Adrenal gland (tissue), 12 donors: Measurements from ENCODE around the gene CYBA. TPM values are rescaled to one million over a fixed set of nuclear protein-coding genes. Genes with fewer than 3 reads are reported as not detected.

Experiments used
- DNase-seq, 7 donors: peaks; one replicate each; pipeline ENCODE4 v3.0.0-alpha.2; 2019 to 2020
- H3K27ac ChIP-seq, 5 donors: fragments of 200-600 bp; sonication (generic) in 4 of 5; 1 replicate in 3 of 5; 2 replicates in 2 of 5; pipeline versions ENCODE4 v1.5.1 to v1.8.0; 2016 to 2020; ENCODE audit warnings: mild to moderate bottlenecking in 1 of 5
- H3K27me3 ChIP-seq: fragments of 200-600 bp; 2 replicates; pipeline ENCODE4 v1.8.0; 2021
- H3K36me3 ChIP-seq, 2 donors: fragments of 200-600 bp; replicated peaks in 1 of 2; 1 replicate in 1 of 2; 2 replicates in 1 of 2; pipeline versions ENCODE4 v1.5.1 to v1.8.0; 2018 to 2022
- H3K4me1 ChIP-seq, 2 donors: fragments of 200-600 bp; replicated peaks in 1 of 2; 1 replicate in 1 of 2; 2 replicates in 1 of 2; pipeline versions ENCODE4 v1.5.1 to v1.8.0; 2018 to 2021
- H3K4me3 ChIP-seq, 4 donors: fragments of 200-600 bp; sonication (generic) in 3 of 4; one replicate each; pipeline ENCODE4 v1.5.1; 2016 to 2018
- H3K9me3 ChIP-seq, 3 donors: fragments of 200-600 bp; sonication (generic) in 1 of 3; replicated peaks in 1 of 3; 1 replicate in 2 of 3; 2 replicates in 1 of 3; pipeline versions ENCODE4 v1.5.1 to v1.8.0; 2016 to 2021
- CTCF ChIP-seq, 6 experiments: fragments of 450-650 bp in 4 of 6; fragments of 200-600 bp in 2 of 6; sonication (generic) in 1 of 6; IDR thresholded peaks; 1 replicate in 5 of 6; 2 replicates in 1 of 6; pipeline versions ENCODE4 v1.5.1 to v1.8.0; 2016 to 2021; ENCODE audit warnings: antibody characterized with exemption in 6 of 6, mild to moderate bottlenecking in 2 of 6, moderate library complexity in 1 of 6
- POLR2A ChIP-seq, 2 donors: fragments of 450-650 bp; IDR thresholded peaks; one replicate each; pipeline ENCODE4 v1.6.1; 2017; ENCODE audit warnings: antibody characterized with exemption in 2 of 2, mild to moderate bottlenecking in 2 of 2, moderate library complexity in 1 of 2
- WGBS, 4 donors: extraction: QIAGEN DNeasy Blood & Tissue Kit in 2 of 4; methylation state at CpG; one replicate each; pipeline versions ENCODE4 v1.1.5 to v1.1.7; 2013 to 2017; 5-methylcytosine and 5-hydroxymethylcytosine counted together
- intact Hi-C, 2 donors: fragments of 100-400 bp; cut with DNase I; formaldehyde crosslinking; loops; one replicate each; pipeline versions ENCODE4 v1.14.1 to v1.15.0; 2022 to 2023
- polyA plus RNA-seq, 3 donors: library from polyadenylated mRNA; stranded (reverse); fragments of 200-250 nt in 2 of 3; fragments of 350-450 nt in 1 of 3; fragmentation: Illumina TruSeq in 1 of 3; extraction: RNeasy Lipid Tissue Mini Kit (QIAGEN cat#74804) in 1 of 3; gene quantifications; one replicate each; pipeline ENCODE4 v1.2.3, GENCODE V29; 2013 to 2014
- total RNA-seq, 9 donors: library from RNA; depleted of rRNA in 4 of 9; stranded (reverse); fragments of >200 nt in 4 of 9; fragments of 120-200 nt in 1 of 9; fragmentation: NEBNext Ultra II Directional in 1 of 9; extraction: Animal tissue kit (Norgen Biotek cat#: 25700) in 1 of 9; gene quantifications; one replicate each; pipeline versions ENCODE4 v1.1.0 to v1.2.4, GENCODE V29; 2013 to 2023
- donor health status: healthy with polysubstance abuse.
- donor health status: Bipolar disorder and iron deficiency.
- donor health status: DM: yes; HTN: yes; CAD: no.
- donor health status: DM: no; HTN: no; CAD: no.
- donor health status: DM: no; HTN: no; CAD: no.
- donor health status: DM: yes; HTN: yes; CAD: no.

The CYBA gene
- total and polyA plus RNA-seq, 12 donors, result 19.6 to 374 (median 155) TPM

GRCh38 chr16:88596483-88596882, 54.4 kb downstream of the CYBA start:
- H3K27me3 ChIP-seq, result no peaks in the 10 kb centered on the region
- intact Hi-C loops, result no loop called here
- no peak for TF ChIP-seq POLR2A (IDR thresholded peaks at IDR 0.05)
- TF ChIP-seq CTCF (IDR thresholded peaks at IDR 0.05), result no peak
- H3K36me3 ChIP-seq, result peaks cover 0 to 33% of the 10 kb centered on the region in 2 donors
- H3K4me3 ChIP-seq, result no peak overlapping the region
- H3K27ac ChIP-seq, result peak overlapping the region in 2 of 5 donors; percentile 9 to 70
- H3K4me1 ChIP-seq, result peaks cover 0 to 20% of the 10 kb centered on the region in 2 donors
- WGBS, 4 donors, result 76 to 87% (median 77%) methylated on average over 3 of the region's 3 CpGs
- DNase-seq, result peak in 1 of 7 donors; percentile 35
- no peaks in the 10 kb centered on the region for H3K9me3 ChIP-seq

- no peaks in the 10 kb centered on the region for H3K27me3 ChIP-seq
- H3K9me3 ChIP-seq, result no peaks in the 10 kb centered on the region
- no peak for DNase-seq
- peaks cover 0 to 33% of the 10 kb centered on the region in 2 donors for H3K36me3 ChIP-seq
- TF ChIP-seq POLR2A (IDR thresholded peaks at IDR 0.05) (no peak), CTCF (IDR thresholded peaks at IDR 0.05) (no peak)
- peaks cover 0 to 18% of the 10 kb centered on the region in 2 donors for H3K4me1 ChIP-seq
- intact Hi-C loops, result no loop called here
- 85 to 94% (median 88%) methylated on average over 10 of the region's 10 CpGs for WGBS, 4 donors
- no peak overlapping the region for H3K4me3 ChIP-seq
- H3K27ac ChIP-seq, result peak overlapping the region in 1 of 5 donors; percentile 70
These were observed 54.9 kb downstream of the CYBA start for GRCh38 chr16:88595921-88596320.

- no peak for TF ChIP-seq CTCF (IDR thresholded peaks at IDR 0.05)
- TF ChIP-seq POLR2A (IDR thresholded peaks at IDR 0.05), result no peak
- Histone ChIP-seq H3K4me3 (no peak overlapping the region), H3K9me3 (no peaks in the 10 kb centered on the region), H3K36me3 (peaks cover 0 to 39% of the 10 kb centered on the region in 2 donors), H3K27me3 (no peaks in the 10 kb centered on the region), H3K27ac (no peak overlapping the region), H3K4me1 (peaks cover 0 to 13% of the 10 kb centered on the region in 2 donors)
- intact Hi-C loops, result no loop called here
- peak in 1 of 7 donors; percentile 35 for DNase-seq
- 68 to 88% (median 85%) methylated on average over 6 of the region's 6 CpGs for WGBS, 4 donors
These were observed 55.8 kb downstream of the CYBA start for GRCh38 chr16:88595101-88595500.

GRCh38 chr16:88593910-88594309, 56.9 kb downstream of the CYBA start:
- Histone ChIP-seq H3K27ac (no peak overlapping the region), H3K4me3 (no peak overlapping the region), H3K4me1 (peaks cover 0 to 8% of the 10 kb centered on the region in 2 donors), H3K27me3 (no peaks in the 10 kb centered on the region), H3K9me3 (no peaks in the 10 kb centered on the region), H3K36me3 (peaks cover 0 to 39% of the 10 kb centered on the region in 2 donors)
- no peak for DNase-seq
- WGBS, 4 donors, result 87 to 94% (median 92%) methylated on average over 6 of the region's 6 CpGs
- intact Hi-C loops, result no loop called here
- TF ChIP-seq CTCF (IDR thresholded peaks at IDR 0.05) (no peak), POLR2A (IDR thresholded peaks at IDR 0.05) (no peak)
